Ishikawa (cell line): ENCODE results near the gene DDR2.
A peak's percentile ranks its signal among the peaks of the same experiment; 100 is the strongest.

Source experiments
- CEBPB ChIP-seq: IDR thresholded peaks from 2 replicates; pipeline ENCODE4 v1.6.1; 2012
- CREB1 ChIP-seq: IDR thresholded peaks from 2 replicates; pipeline ENCODE4 v1.6.1; 2012; ENCODE audit warnings: low read depth
- EGR1 ChIP-seq: IDR thresholded peaks from 2 replicates; pipeline ENCODE4 v1.6.1; 2012
- EP300 ChIP-seq: IDR thresholded peaks from 2 replicates; pipeline ENCODE4 v1.6.1; 2012; ENCODE audit warnings: borderline replicate concordance
- FOXM1 ChIP-seq: IDR thresholded peaks from 2 replicates; pipeline ENCODE4 v1.6.1; 2012; ENCODE audit warnings: low read depth, borderline replicate concordance
- NFIC ChIP-seq: IDR thresholded peaks from 2 replicates; pipeline ENCODE4 v1.6.1; 2012
- RAD21 ChIP-seq: IDR thresholded peaks from 2 replicates; pipeline ENCODE4 v1.6.1; 2012; ENCODE audit warnings: low read depth
- TAF1 ChIP-seq: IDR thresholded peaks from 2 replicates; pipeline ENCODE4 v1.6.1; 2012; ENCODE audit warnings: low read depth, mild to moderate bottlenecking
- TCF12 ChIP-seq: IDR thresholded peaks from 2 replicates; pipeline ENCODE4 v1.6.1; 2012; ENCODE audit warnings: low read depth
- TEAD4 ChIP-seq: IDR thresholded peaks from 2 replicates; pipeline ENCODE4 v1.6.1; 2012
- YY1 ChIP-seq: IDR thresholded peaks from 2 replicates; pipeline ENCODE4 v1.6.1; 2012; ENCODE audit warnings: low read depth
- ZBTB7A ChIP-seq: IDR thresholded peaks from 2 replicates; pipeline ENCODE4 v1.6.1; 2012; ENCODE audit warnings: low read depth
- TF ChIP-seq, protein P1 (sequence below): IDR thresholded peaks from 2 replicates; pipeline ENCODE4 v1.6.1; 2012
- TF ChIP-seq, protein P2 (sequence below): IDR thresholded peaks from 2 replicates; pipeline ENCODE4 v1.6.1; 2012
- TF ChIP-seq, protein P3 (sequence below): IDR thresholded peaks from 2 replicates; pipeline ENCODE4 v1.6.1; 2012; ENCODE audit warnings: low read depth, mild to moderate bottlenecking

DDR2 gene

DNA sequence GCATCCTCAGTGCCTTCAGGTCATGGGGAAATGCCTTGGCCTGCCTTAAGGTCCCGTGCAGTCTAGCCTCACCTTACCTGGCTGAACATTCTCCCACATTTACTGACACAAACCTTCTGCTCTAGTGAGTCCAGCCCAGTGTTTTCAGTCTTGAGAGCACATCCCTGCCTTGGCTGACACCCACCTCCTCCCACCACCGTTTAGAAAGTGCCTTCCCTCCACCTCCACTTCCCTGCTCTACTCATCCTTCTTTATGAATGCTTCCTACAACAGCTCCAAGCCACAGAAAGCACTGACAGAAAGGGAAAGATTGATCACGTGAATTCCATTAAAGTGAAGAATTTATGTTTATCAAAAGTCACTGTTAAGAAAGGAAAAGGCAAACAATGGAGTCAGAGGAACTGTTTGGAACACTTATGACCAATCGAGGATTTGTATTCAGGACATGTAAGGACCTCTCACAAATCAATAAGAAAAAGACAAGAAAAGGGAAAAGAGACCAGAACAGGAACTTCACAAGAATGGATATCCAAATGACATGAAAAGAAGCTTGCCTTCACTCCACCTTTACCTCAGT is 59.8 kb downstream of the DDR2 start:
- TF ChIP-seq, protein P1, sequence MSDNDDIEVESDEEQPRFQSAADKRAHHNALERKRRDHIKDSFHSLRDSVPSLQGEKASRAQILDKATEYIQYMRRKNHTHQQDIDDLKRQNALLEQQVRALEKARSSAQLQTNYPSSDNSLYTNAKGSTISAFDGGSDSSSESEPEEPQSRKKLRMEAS = no peak
- TF ChIP-seq TEAD4 (no peak), YY1 (no peak), TAF1 (no peak), FOXM1 (no peak)
- TF ChIP-seq, protein P2, sequence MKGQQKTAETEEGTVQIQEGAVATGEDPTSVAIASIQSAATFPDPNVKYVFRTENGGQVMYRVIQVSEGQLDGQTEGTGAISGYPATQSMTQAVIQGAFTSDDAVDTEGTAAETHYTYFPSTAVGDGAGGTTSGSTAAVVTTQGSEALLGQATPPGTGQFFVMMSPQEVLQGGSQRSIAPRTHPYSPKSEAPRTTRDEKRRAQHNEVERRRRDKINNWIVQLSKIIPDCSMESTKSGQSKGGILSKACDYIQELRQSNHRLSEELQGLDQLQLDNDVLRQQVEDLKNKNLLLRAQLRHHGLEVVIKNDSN = no peak
- TF ChIP-seq, protein P3, sequence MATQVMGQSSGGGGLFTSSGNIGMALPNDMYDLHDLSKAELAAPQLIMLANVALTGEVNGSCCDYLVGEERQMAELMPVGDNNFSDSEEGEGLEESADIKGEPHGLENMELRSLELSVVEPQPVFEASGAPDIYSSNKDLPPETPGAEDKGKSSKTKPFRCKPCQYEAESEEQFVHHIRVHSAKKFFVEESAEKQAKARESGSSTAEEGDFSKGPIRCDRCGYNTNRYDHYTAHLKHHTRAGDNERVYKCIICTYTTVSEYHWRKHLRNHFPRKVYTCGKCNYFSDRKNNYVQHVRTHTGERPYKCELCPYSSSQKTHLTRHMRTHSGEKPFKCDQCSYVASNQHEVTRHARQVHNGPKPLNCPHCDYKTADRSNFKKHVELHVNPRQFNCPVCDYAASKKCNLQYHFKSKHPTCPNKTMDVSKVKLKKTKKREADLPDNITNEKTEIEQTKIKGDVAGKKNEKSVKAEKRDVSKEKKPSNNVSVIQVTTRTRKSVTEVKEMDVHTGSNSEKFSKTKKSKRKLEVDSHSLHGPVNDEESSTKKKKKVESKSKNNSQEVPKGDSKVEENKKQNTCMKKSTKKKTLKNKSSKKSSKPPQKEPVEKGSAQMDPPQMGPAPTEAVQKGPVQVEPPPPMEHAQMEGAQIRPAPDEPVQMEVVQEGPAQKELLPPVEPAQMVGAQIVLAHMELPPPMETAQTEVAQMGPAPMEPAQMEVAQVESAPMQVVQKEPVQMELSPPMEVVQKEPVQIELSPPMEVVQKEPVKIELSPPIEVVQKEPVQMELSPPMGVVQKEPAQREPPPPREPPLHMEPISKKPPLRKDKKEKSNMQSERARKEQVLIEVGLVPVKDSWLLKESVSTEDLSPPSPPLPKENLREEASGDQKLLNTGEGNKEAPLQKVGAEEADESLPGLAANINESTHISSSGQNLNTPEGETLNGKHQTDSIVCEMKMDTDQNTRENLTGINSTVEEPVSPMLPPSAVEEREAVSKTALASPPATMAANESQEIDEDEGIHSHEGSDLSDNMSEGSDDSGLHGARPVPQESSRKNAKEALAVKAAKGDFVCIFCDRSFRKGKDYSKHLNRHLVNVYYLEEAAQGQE = no peak

DNA sequence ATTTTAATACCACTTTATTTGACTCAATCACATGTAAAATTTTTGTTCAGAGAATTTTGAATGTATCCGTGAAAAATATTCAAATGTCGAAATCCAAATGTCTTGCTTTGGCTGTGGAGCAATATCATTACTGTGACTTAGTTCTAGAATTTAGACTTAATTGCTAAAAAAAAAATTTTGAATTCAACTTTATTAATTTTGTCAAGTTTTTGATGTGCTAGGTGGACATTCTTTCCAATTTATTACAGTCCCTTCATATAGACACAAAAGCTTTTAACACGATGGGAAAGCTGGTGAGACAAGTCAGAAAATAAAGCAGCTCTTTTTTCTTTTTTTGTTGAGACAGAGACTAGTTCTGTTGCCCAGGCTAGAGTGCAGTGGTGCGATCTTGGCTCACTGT is 62.6 kb downstream of the DDR2 start:
- TF ChIP-seq ZBTB7A (no peak), CEBPB (no peak), RAD21 (no peak), TCF12 (no peak), TAF1 (no peak), CREB1 (no peak), EGR1 (no peak), YY1 (no peak), NFIC (no peak)

DNA sequence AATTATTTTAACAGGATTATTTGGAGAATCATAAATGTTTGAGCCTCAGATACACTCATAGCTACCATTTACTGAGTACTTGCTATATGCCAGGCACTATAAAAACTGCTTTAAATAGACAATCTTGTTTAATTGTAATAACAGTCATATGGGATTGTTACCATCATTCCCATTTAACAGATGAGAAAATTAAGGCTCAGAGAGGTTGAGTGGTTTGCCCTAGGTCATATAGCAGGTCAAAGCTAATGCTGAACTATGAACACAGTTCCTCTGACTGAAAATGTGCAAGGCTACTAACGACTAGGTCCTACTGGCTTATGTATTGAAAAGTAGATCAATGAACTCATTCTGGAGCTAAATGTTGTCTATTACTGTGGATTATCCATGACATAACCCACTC is 63.4 kb downstream of the DDR2 start:
- TF ChIP-seq FOXM1 (no peak), YY1 (no peak), RAD21 (no peak), NFIC (no peak), ZBTB7A (no peak), TAF1 (no peak)
- TF ChIP-seq, protein P3 = no peak
- TF ChIP-seq, protein P2 = no peak

DNA sequence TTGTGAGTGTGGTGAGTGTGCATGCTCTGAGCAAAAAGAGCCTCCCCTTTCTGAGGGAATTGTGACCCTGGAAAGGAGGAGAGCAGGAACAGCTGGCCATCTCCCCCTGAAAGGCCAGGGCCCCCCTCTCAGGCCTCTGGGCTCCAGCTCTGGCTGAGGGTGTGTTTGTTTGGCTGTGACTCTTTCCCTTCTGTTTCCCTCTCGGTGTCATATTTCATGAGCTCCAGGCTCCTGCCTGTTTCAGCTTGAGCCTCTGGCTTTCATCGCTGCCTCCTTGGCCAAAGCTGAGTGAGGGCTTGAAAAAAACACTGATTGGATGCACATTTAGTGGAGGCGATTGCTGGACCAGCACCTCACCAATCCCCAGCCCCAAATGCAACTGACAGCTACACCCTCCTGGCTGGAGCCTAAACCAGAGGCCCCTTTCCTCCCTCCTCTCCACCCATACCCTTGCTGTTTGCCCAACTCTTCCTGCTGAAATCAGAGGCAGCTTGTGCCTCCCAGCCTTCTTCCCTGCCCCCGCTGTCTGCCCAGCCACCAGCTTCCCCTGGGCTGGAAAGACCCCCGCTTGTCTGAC is 64.1 kb downstream of the DDR2 start:
- TF ChIP-seq TAF1 (no peak), EP300 (no peak), EGR1 (no peak), TEAD4 (no peak), TCF12 (no peak), YY1 (no peak), CREB1 (no peak), CEBPB (no peak), ZBTB7A (0 out of 2 replicates have a peak, but pooled peaks have one; percentile 43), RAD21 (no peak), NFIC (no peak), FOXM1 (no peak)
- TF ChIP-seq, protein P3 = no peak
- TF ChIP-seq, protein P1 = 0 out of 2 replicates have a peak, but pooled peaks have one; percentile 27
- TF ChIP-seq, protein P2 = no peak
